Measurements from ENCODE around the gene PSEN1. TPM values are rescaled to one million over a fixed set of nuclear protein-coding genes. Genes with fewer than 3 reads are reported as not detected.

The PSEN1 gene
- total and polyA plus RNA-seq, 10 of the 15 experiments (the other 5 are each of a cell fraction or from before 2014, with no cell fraction given): 8.9 to 32.3 (median 21.8) TPM

- DNase-seq (ENCODE audit: low read depth, low spot score) (no peak), FAIRE-seq (no peak), ATAC-seq (no peak)
- H3K4me2 ChIP-seq (ENCODE audit: control insufficient read depth, insufficient read depth): no peak overlapping the region
- H3K36me3 ChIP-seq (ENCODE audit: control insufficient read depth in 2 of 2, insufficient read depth in 2 of 2, low read length in 1 of 2): no peaks in the 10 kb centered on the region; a peak in 2 of 4 replicates
- BruUV-seq (replicated peaks): no TSS peak
- WGBS (ENCODE audit: insufficient coverage, insufficient replicate concordance, low lambda C conversion rate, missing lambda C conversion rate): 56% methylated on average over 8 of the region's 8 CpGs
- RAD21 ChIA-PET (ENCODE audit: unreplicated experiment): interaction anchor here (0.5 to 3.0 kb wide), 11 partner anchors 10 to 400 kb away, joined by 3 to 55 read pairs (median 5); partner anchors contain the start of gene RBM25
- H3K27ac ChIP-seq (ENCODE audit: control insufficient read depth, insufficient read depth): no peak overlapping the region
- CTCF ChIA-PET: interaction anchor here (0.9 to 6.6 kb wide), 16 partner anchors 10 to 245 kb away, joined by 3 to 75 read pairs (median 6); no protein-coding TSS in a partner anchor
- peaks cover 11% of the 10 kb centered on the region for H3K4me1 ChIP-seq (ENCODE audit: control insufficient read depth, insufficient read depth, low read length)
- H2AFZ ChIP-seq (ENCODE audit: control insufficient read depth, low read depth, low read length): no peak overlapping the region
- intact Hi-C loops (cut with micrococcal nuclease; ENCODE audit: unreplicated experiment) (loop anchor here (5.0 kb wide), 1 partner anchor 239 kb away; no protein-coding TSS in a partner anchor), in situ Hi-C loops (cut with MboI) (no loop called here)
- SMC1A ChIA-PET (ENCODE audit: uncharacterized antibody, unreplicated experiment): interaction anchor here (0.9 to 5.2 kb wide), 13 partner anchors 10 to 270 kb away, joined by 3 to 75 read pairs (median 6); no protein-coding TSS in a partner anchor
- H3K9me3 ChIP-seq (replicated peaks; ENCODE audit: control insufficient read depth, insufficient read depth, low read length): no peaks in the 10 kb centered on the region
- peaks cover 5 to 14% of the 10 kb centered on the region in 2 experiments for H3K27me3 ChIP-seq (replicated peaks in 1 of 2; ENCODE audit: control insufficient read depth in 2 of 2, insufficient read depth in 2 of 2, low read length in 1 of 2)
- POLR2A ChIA-PET: interaction anchor here (0.6 to 2.9 kb wide), 2 partner anchors 10 to 128 kb away, joined by 4 to 14 read pairs; no protein-coding TSS in a partner anchor
- no peaks in the 10 kb centered on the region for H4K20me1 ChIP-seq (ENCODE audit: control insufficient read depth, insufficient read depth)
- no peak overlapping the region for H3K9ac ChIP-seq (ENCODE audit: control insufficient read depth, insufficient read depth, low read length)
- no peak overlapping the region for H3K4me3 ChIP-seq
- no peaks in the 10 kb centered on the region for H3K79me2 ChIP-seq (ENCODE audit: control insufficient read depth, insufficient read depth, low read length)
- TF ChIP-seq BCL3 (IDR thresholded peaks at IDR 0.05; ENCODE audit: borderline replicate concordance, insufficient read depth, low read depth, low read length, poor library complexity, severe bottlenecking): no peak
- no peak for TF ChIP-seq SIX5 (IDR thresholded peaks at IDR 0.05; ENCODE audit: low read depth, low read length, severe bottlenecking)
- TF ChIP-seq PAX8 (IDR thresholded peaks at IDR 0.05): no peak
- no peak for TF ChIP-seq TAF1 (IDR thresholded peaks at IDR 0.05; ENCODE audit: borderline replicate concordance, low read depth, low read length)
- TF ChIP-seq HDGF (IDR thresholded peaks at IDR 0.05): no peak
- no peak for TF ChIP-seq CBX5 (IDR thresholded peaks at IDR 0.05; ENCODE audit: low read depth)
- TF ChIP-seq SREBF1 (IDR thresholded peaks at IDR 0.05; ENCODE audit: low read length): no peak
- no peak for TF ChIP-seq BHLHE40 (IDR thresholded peaks at IDR 0.05; ENCODE audit: borderline replicate concordance in 1 of 2, low read depth in 2 of 2, low read length in 1 of 2)
- no peak for TF ChIP-seq HSF1 (IDR thresholded peaks at IDR 0.05; ENCODE audit: low read depth, low read length)
- no peak for TF ChIP-seq CUX1 (IDR thresholded peaks at IDR 0.05; ENCODE audit: insufficient replicate concordance, low read depth, low read length)
- no peak for TF ChIP-seq ZNF592 (IDR thresholded peaks at IDR 0.05)
Measured at GRCh38 chr14:73232984-73233383, 96.7 kb downstream of the PSEN1 start.

All from GM12878 (cell line).